ENCODE measurements around the gene ZNF579.

ZNF579 gene

DNA sequence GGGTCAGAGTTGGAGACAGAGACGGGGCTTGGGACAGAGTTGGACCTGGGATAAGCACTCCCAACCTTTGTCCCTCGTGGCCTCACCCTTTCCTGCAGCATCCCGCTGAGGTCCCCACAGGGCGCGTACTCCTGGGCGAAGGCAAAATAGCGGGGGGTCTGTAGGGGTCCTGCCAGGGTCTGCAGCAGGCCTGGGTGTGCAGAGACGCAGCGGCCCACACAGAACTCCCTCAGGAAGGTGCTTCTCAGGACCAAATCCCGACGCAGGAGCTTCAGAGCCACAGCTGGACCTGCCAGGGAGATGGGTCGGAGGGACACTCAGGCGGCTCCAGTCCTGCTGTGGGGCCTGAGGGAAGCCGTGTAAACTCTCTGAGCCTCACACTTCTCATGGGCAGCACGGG lies 36.6 kb downstream of the ZNF579 start:
- Histone ChIP-seq H3K36me3 (ENCODE audit: insufficient read depth, low read length) (no peaks in the 10 kb centered on the region), H4K20me1 (ENCODE audit: insufficient read depth, low read length) (no peaks in the 10 kb centered on the region), H3K4me1 (ENCODE audit: insufficient read depth, low read length) (no peaks in the 10 kb centered on the region), H3K9me3 (ENCODE audit: insufficient read depth, low read length, severe bottlenecking) (no peaks in the 10 kb centered on the region), H3K79me2 (ENCODE audit: insufficient read depth, low read length) (no peaks in the 10 kb centered on the region), H3K27me3 (ENCODE audit: insufficient read depth, low read length, poor library complexity) (no peaks in the 10 kb centered on the region), H3K4me2 (ENCODE audit: insufficient read depth, low read length) (no peak overlapping the region), H3K27ac (ENCODE audit: low read length) (no peak overlapping the region), H2AFZ (ENCODE audit: low read depth, low read length) (no peak overlapping the region), H3K4me3 (ENCODE audit: low read depth in 1 of 2, low read length in 2 of 2) (no peak overlapping the region), H3K9ac (ENCODE audit: low read depth, low read length) (no peak overlapping the region)
- DNase-seq (no peak), ATAC-seq (ENCODE audit: insufficient read depth, low read depth) (no peak)
- TF ChIP-seq, protein P1, sequence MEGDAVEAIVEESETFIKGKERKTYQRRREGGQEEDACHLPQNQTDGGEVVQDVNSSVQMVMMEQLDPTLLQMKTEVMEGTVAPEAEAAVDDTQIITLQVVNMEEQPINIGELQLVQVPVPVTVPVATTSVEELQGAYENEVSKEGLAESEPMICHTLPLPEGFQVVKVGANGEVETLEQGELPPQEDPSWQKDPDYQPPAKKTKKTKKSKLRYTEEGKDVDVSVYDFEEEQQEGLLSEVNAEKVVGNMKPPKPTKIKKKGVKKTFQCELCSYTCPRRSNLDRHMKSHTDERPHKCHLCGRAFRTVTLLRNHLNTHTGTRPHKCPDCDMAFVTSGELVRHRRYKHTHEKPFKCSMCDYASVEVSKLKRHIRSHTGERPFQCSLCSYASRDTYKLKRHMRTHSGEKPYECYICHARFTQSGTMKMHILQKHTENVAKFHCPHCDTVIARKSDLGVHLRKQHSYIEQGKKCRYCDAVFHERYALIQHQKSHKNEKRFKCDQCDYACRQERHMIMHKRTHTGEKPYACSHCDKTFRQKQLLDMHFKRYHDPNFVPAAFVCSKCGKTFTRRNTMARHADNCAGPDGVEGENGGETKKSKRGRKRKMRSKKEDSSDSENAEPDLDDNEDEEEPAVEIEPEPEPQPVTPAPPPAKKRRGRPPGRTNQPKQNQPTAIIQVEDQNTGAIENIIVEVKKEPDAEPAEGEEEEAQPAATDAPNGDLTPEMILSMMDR (IDR thresholded peaks at IDR 0.05; ENCODE audit: borderline replicate concordance, extremely low read depth, low read length, poor library complexity, severe bottlenecking), result no peak
- TF ChIP-seq EZH2 (IDR thresholded peaks at IDR 0.05; ENCODE audit: borderline replicate concordance, low read depth, low read length, severe bottlenecking), result no peak

DNA sequence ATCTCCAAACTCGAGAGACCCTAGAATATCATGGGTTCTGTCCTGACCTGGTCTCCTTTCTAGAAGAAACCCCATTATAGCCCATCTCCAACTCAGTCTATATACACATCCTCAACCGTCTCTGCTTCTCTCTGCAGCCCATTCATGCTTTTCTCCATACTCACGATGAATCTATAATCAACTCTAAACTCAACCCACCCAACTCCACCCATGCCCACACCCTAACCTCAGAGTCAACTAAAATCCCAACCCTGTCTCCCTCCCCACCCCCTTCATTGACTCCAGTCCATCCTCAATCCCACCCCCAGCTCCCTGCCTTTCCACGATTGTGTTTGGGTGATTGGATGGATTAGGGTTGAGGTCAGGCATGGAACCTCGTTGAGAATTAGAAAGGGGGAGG lies 37.1 kb downstream of the ZNF579 start:
- Histone ChIP-seq H4K20me1 (ENCODE audit: insufficient read depth, low read length) (no peaks in the 10 kb centered on the region), H3K79me2 (ENCODE audit: insufficient read depth, low read length) (no peaks in the 10 kb centered on the region), H3K4me1 (ENCODE audit: insufficient read depth, low read length) (no peaks in the 10 kb centered on the region), H3K27me3 (ENCODE audit: insufficient read depth, low read length, poor library complexity) (no peaks in the 10 kb centered on the region), H3K4me2 (ENCODE audit: insufficient read depth, low read length) (no peak overlapping the region), H3K9me3 (ENCODE audit: insufficient read depth, low read length, severe bottlenecking) (no peaks in the 10 kb centered on the region), H3K27ac (ENCODE audit: low read length) (no peak overlapping the region), H3K36me3 (ENCODE audit: insufficient read depth, low read length) (no peaks in the 10 kb centered on the region), H3K9ac (ENCODE audit: low read depth, low read length) (no peak overlapping the region), H2AFZ (ENCODE audit: low read depth, low read length) (no peak overlapping the region), H3K4me3 (ENCODE audit: low read depth in 1 of 2, low read length in 2 of 2) (no peak overlapping the region)
- TF ChIP-seq, protein P1 (IDR thresholded peaks at IDR 0.05; ENCODE audit: borderline replicate concordance, extremely low read depth, low read length, poor library complexity, severe bottlenecking), result no peak
- TF ChIP-seq EZH2 (IDR thresholded peaks at IDR 0.05; ENCODE audit: borderline replicate concordance, low read depth, low read length, severe bottlenecking), result no peak
- ATAC-seq (ENCODE audit: insufficient read depth, low read depth), result no peak
- no peak for DNase-seq

DNA sequence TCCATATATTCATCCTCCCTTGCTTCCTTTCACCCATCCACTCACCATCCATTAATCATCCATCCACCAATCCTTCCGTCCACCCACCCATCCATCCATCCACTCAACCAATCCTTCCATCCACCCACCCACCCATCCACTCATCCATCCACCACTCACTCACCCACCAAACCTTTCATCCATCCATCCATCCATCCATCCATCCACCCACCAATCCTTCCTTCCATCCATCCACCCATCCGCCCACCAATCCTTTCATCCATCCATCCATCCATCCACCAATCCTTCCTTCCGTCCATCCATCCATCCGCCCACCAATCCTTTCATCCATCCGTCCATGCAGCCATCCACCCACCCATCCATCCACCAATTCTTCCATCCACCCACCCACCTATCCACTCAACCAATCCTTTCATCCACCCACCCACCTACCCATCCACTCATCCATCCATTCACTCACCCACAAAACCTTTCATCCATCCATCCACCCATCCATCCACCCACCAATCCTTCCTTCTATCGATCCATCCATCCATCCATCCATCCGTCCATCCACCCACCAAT lies 38.3 kb downstream of the ZNF579 start:
- Histone ChIP-seq H3K36me3 (ENCODE audit: insufficient read depth, low read length) (no peaks in the 10 kb centered on the region), H3K79me2 (ENCODE audit: insufficient read depth, low read length) (no peaks in the 10 kb centered on the region), H3K4me1 (ENCODE audit: insufficient read depth, low read length) (no peaks in the 10 kb centered on the region), H2AFZ (ENCODE audit: low read depth, low read length) (no peak overlapping the region), H3K27me3 (ENCODE audit: insufficient read depth, low read length, poor library complexity) (no peaks in the 10 kb centered on the region), H3K4me2 (ENCODE audit: insufficient read depth, low read length) (no peak overlapping the region), H4K20me1 (ENCODE audit: insufficient read depth, low read length) (no peaks in the 10 kb centered on the region), H3K27ac (ENCODE audit: low read length) (no peak overlapping the region), H3K9ac (ENCODE audit: low read depth, low read length) (no peak overlapping the region), H3K4me3 (ENCODE audit: low read depth in 1 of 2, low read length in 2 of 2) (no peak overlapping the region), H3K9me3 (ENCODE audit: insufficient read depth, low read length, severe bottlenecking) (no peaks in the 10 kb centered on the region)
- TF ChIP-seq EZH2 (IDR thresholded peaks at IDR 0.05; ENCODE audit: borderline replicate concordance, low read depth, low read length, severe bottlenecking), result no peak
- TF ChIP-seq, protein P1 (IDR thresholded peaks at IDR 0.05; ENCODE audit: borderline replicate concordance, extremely low read depth, low read length, poor library complexity, severe bottlenecking), result no peak
- ATAC-seq (ENCODE audit: insufficient read depth, low read depth) (no peak), DNase-seq (no peak)

DNA sequence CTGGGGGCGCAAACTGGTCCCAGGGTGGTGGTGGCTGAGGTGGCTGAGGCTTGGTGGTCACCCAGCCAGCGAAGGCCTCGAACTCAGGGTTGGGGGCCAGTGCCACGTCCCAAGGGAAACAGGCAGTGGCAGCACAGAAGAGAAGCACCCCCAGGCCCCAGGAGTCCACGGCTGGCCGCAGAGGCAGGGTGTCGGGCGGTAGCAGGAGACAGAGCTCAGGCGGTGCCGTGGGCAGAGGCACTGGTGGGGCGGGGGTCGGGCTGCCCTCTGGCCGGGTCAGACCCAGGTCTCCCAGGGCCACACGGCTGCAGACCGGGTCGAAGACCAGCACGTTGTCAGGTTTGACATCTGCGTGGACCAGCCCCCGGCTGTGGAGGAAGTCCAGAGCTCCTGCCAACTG lies 39.6 kb downstream of the ZNF579 start:
- no peaks in the 10 kb centered on the region for H3K36me3 ChIP-seq (ENCODE audit: insufficient read depth, low read length)
- DNase-seq (no peak), ATAC-seq (ENCODE audit: insufficient read depth, low read depth) (no peak)
- H3K79me2 ChIP-seq (ENCODE audit: insufficient read depth, low read length), result no peaks in the 10 kb centered on the region
- H3K4me3 ChIP-seq (ENCODE audit: low read depth in 1 of 2, low read length in 2 of 2), result no peak overlapping the region
- no peak overlapping the region for H2AFZ ChIP-seq (ENCODE audit: low read depth, low read length)
- TF ChIP-seq, protein P1 (IDR thresholded peaks at IDR 0.05; ENCODE audit: borderline replicate concordance, extremely low read depth, low read length, poor library complexity, severe bottlenecking), result no peak
- TF ChIP-seq EZH2 (IDR thresholded peaks at IDR 0.05; ENCODE audit: borderline replicate concordance, low read depth, low read length, severe bottlenecking), result no peak
- no peak overlapping the region for H3K9ac ChIP-seq (ENCODE audit: low read depth, low read length)
- H3K9me3 ChIP-seq (ENCODE audit: insufficient read depth, low read length, severe bottlenecking), result no peaks in the 10 kb centered on the region
- no peaks in the 10 kb centered on the region for H3K27me3 ChIP-seq (ENCODE audit: insufficient read depth, low read length, poor library complexity)
- H3K27ac ChIP-seq (ENCODE audit: low read length), result no peak overlapping the region
- H3K4me1 ChIP-seq (ENCODE audit: insufficient read depth, low read length), result no peaks in the 10 kb centered on the region
- no peak overlapping the region for H3K4me2 ChIP-seq (ENCODE audit: insufficient read depth, low read length)
- no peaks in the 10 kb centered on the region for H4K20me1 ChIP-seq (ENCODE audit: insufficient read depth, low read length)

All from DND-41 (cell line).